Kidney (tissue), 14 donors: ENCODE results near the gene PHTF1. TPM values are rescaled to one million over a fixed set of nuclear protein-coding genes. Genes with fewer than 3 reads are reported as not detected.

Experiments used
- DNase-seq, 5 donors: peaks; one replicate each; pipeline ENCODE4 v3.0.0-alpha.2; 2013 to 2020
- FAIRE-seq: peaks from 2 replicates; lab custom pipeline; 2012; peaks lifted over from hg19 to GRCh38; lab: Jason Lieb, UNC
- H3K27ac ChIP-seq, 2 donors: one replicate each; pipeline ENCODE4 v1.7.0; 2013; ENCODE audit warnings: low read depth in 2 of 2, low read length in 2 of 2, inconsistent platforms in 1 of 2
- H3K27me3 ChIP-seq: one replicate; pipeline ENCODE4 v1.7.1; 2013; ENCODE audit warnings: low read length, inconsistent platforms; ENCODE audit not compliant: control insufficient read depth, insufficient read depth
- H3K36me3 ChIP-seq, 3 donors: one replicate each; pipeline versions ENCODE4 v1.7.0 to v1.7.1; 2013; ENCODE audit warnings: low read length in 3 of 3, control low read depth in 1 of 3, inconsistent platforms in 1 of 3; ENCODE audit not compliant: insufficient read depth in 3 of 3, control insufficient read depth in 2 of 3
- H3K4me1 ChIP-seq, 3 donors: one replicate each; pipeline versions ENCODE4 v1.7.0 to v1.7.1; 2013; ENCODE audit warnings: low read length in 3 of 3, inconsistent platforms in 1 of 3, low read depth in 1 of 3; ENCODE audit not compliant: control insufficient read depth in 2 of 3, insufficient read depth in 2 of 3
- H3K4me3 ChIP-seq, 3 donors: one replicate each; pipeline versions ENCODE4 v1.7.0 to v1.8.1; 2013; ENCODE audit warnings: low read length in 3 of 3, control low read depth in 1 of 3, inconsistent platforms in 1 of 3
- H3K9ac ChIP-seq, 3 donors: one replicate each; pipeline versions ENCODE4 v1.7.0 to v1.7.1; 2013; ENCODE audit warnings: low read length in 3 of 3, control low read depth in 1 of 3, inconsistent platforms in 1 of 3
- H3K9me3 ChIP-seq, 3 donors: one replicate each; pipeline versions ENCODE4 v1.7.0 to v1.7.1; 2013; ENCODE audit warnings: low read length in 3 of 3, control low read depth in 1 of 3, inconsistent platforms in 1 of 3; ENCODE audit not compliant: control insufficient read depth in 2 of 3, insufficient read depth in 1 of 3
- CTCF ChIP-seq: IDR thresholded peaks from 3 replicates; pipeline ENCODE4 v1.5.1; 2012; ENCODE audit warnings: mild to moderate bottlenecking, moderate library complexity, borderline replicate concordance; ENCODE audit not compliant: insufficient read depth; ENCODE audit errors: extremely low read depth
- intact Hi-C: fragments of 100-400 bp; cut with DNase I; formaldehyde crosslinking; loops from one replicate; pipeline ENCODE4 v1.11.1; 2022
- polyA plus RNA-seq: library from polyadenylated mRNA; stranded (reverse); fragments of 350-450 nt; fragmentation: Illumina TruSeq; extraction: RNeasy Lipid Tissue Mini Kit (QIAGEN cat#74804); gene quantifications from one replicate; pipeline ENCODE4 v1.2.3, GENCODE V29; 2014; ENCODE audit warnings: low read depth, low replicate concordance; ENCODE audit not compliant: insufficient read depth
- total RNA-seq: library from RNA; stranded (reverse); fragmentation: NEBNext Ultra II Directional; extraction: Animal tissue kit (Norgen Biotek cat#: 25700); gene quantifications from one replicate; pipeline ENCODE4 v1.2.1, GENCODE V29; 2021
- donor health status: control.
- donor health status: control.
- donor health status: control.
- donor health status: control.
- donor health status: control.
- donor health status: DM: yes; HTN: yes; CAD: no.
- donor health status: Normal renal cell carcinoma (clear cell type).

The PHTF1 gene
- total and polyA plus RNA-seq, 2 donors from 2014 or later: 14.7 to 20.0 TPM

GRCh38 chr1:113670650-113671049 is 88.6 kb downstream of the PHTF1 start:
- Histone ChIP-seq H3K36me3 (peaks cover 0 to 7% (median 2%) of the 10 kb centered on the region in 3 donors), H3K9me3 (no peaks in the 10 kb centered on the region), H3K4me1 (no peaks in the 10 kb centered on the region), H3K4me3 (no peak overlapping the region), H3K9ac (no peak overlapping the region), H3K27me3 (no peaks in the 10 kb centered on the region), H3K27ac (no peak overlapping the region)
- intact Hi-C loops: no loop called here
- DNase-seq (no peak), FAIRE-seq (no peak)
- TF ChIP-seq CTCF: no peak

GRCh38 chr1:113669988-113670387 is 89.3 kb downstream of the PHTF1 start:
- H3K4me3 ChIP-seq: no peak overlapping the region
- DNase-seq: no peak
- intact Hi-C loops: loop anchor here (10.0 kb wide), 1 partner anchor 535 kb away; no protein-coding TSS in a partner anchor
- TF ChIP-seq CTCF: no peak
- no peaks in the 10 kb centered on the region for H3K4me1 ChIP-seq
- no peak overlapping the region for H3K9ac ChIP-seq
- H3K36me3 ChIP-seq: peaks cover 0 to 7% (median 0%) of the 10 kb centered on the region in 3 donors
- H3K9me3 ChIP-seq: no peaks in the 10 kb centered on the region
- no peak for FAIRE-seq
- no peaks in the 10 kb centered on the region for H3K27me3 ChIP-seq
- no peak overlapping the region for H3K27ac ChIP-seq

DNA sequence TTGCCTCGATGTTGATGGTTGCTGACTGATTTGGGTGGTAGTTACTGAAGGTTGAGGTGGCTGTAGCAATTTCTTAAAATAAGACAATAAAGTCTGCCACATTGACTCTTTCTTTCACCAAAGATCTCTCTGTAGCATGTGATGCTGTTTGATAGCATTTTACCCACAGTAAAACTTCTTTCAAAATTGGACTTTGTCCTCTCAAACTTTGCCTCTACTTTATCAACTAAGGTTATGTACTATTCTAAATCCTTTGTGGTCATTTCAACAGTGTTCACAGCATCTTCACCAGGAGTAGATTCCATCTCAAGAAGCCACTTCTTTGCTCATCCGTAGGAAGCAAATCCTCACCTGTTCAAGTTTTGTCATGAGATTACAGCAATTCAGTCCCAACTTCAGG is 93.2 kb downstream of the PHTF1 start:
- no peak overlapping the region for H3K4me3 ChIP-seq
- intact Hi-C loops: loop anchor here (10.0 kb wide), 1 partner anchor 531 kb away; no protein-coding TSS in a partner anchor
- H3K9me3 ChIP-seq: no peaks in the 10 kb centered on the region
- no peaks in the 10 kb centered on the region for H3K27me3 ChIP-seq
- H3K9ac ChIP-seq: no peak overlapping the region
- no peaks in the 10 kb centered on the region for H3K36me3 ChIP-seq
- no peak for FAIRE-seq
- TF ChIP-seq CTCF: no peak
- H3K4me1 ChIP-seq: no peaks in the 10 kb centered on the region
- no peak for DNase-seq
- H3K27ac ChIP-seq: no peak overlapping the region

- no peaks in the 10 kb centered on the region for H3K36me3 ChIP-seq
- intact Hi-C loops: loop anchor here (10.0 kb wide), 1 partner anchor 530 kb away; no protein-coding TSS in a partner anchor
- H3K4me3 ChIP-seq: no peak overlapping the region
- H3K27me3 ChIP-seq: no peaks in the 10 kb centered on the region
- TF ChIP-seq CTCF: no peak
- DNase-seq (no peak), FAIRE-seq (no peak)
- no peaks in the 10 kb centered on the region for H3K9me3 ChIP-seq
- no peak overlapping the region for H3K9ac ChIP-seq
- no peak overlapping the region for H3K27ac ChIP-seq
- H3K4me1 ChIP-seq: no peaks in the 10 kb centered on the region
Observed at GRCh38 chr1:113665071-113665470, 94.2 kb downstream of the PHTF1 start.
